K562 (cell line): ENCODE measurements around the gene FMNL3. TPM values are rescaled to one million over a fixed set of nuclear protein-coding genes. Genes with fewer than 3 reads are reported as not detected.
A peak's percentile ranks its signal among the peaks of the same experiment; 100 is the strongest.

Experiments used
- BHLHE40 ChIP-seq: IDR thresholded peaks from 2 replicates; pipeline ENCODE4 v1.6.1; 2011; ENCODE audit warnings: low read length, improper control_type of control experiment
- CC2D1A ChIP-seq: fragments of 450-650 bp; IDR thresholded peaks from 2 replicates; pipeline ENCODE4 v1.6.1; 2017; ENCODE audit warnings: mild to moderate bottlenecking
- ELK3 ChIP-seq: fragments of 450-650 bp; formaldehyde crosslinking; IDR thresholded peaks from 2 replicates; pipeline ENCODE4 v1.4.0; 2020; ENCODE audit warnings: mild to moderate bottlenecking
- FOXP4 ChIP-seq: sonication (generic); formaldehyde crosslinking; IDR thresholded peaks from 2 replicates; pipeline ENCODE4 v1.8.0; 2022; ENCODE audit warnings: mild to moderate bottlenecking, missing genetic modification reagents, borderline replicate concordance
- GATAD2B ChIP-seq: fragments of 450-650 bp; IDR thresholded peaks from 2 replicates; pipeline ENCODE4 v1.6.1; 2017; ENCODE audit warnings: mild to moderate bottlenecking, borderline replicate concordance
- HNRNPH1 ChIP-seq: fragments of 200-400 bp; formaldehyde crosslinking; optimal IDR thresholded peaks from 2 replicates; pipeline ENCODE3; 2017; ENCODE audit warnings: low read depth, mild to moderate bottlenecking, low read length, moderate library complexity
- NBN ChIP-seq: fragments of 450-650 bp; IDR thresholded peaks from 2 replicates; pipeline ENCODE4 v1.6.1; 2016; ENCODE audit warnings: low read depth, mild to moderate bottlenecking
- NELFE ChIP-seq: IDR thresholded peaks from 2 replicates; pipeline ENCODE4 v1.6.1; 2011; ENCODE audit warnings: mild to moderate bottlenecking; ENCODE audit not compliant: insufficient read depth, insufficient read length
- PKNOX1 ChIP-seq: fragments of 450-650 bp; IDR thresholded peaks from 2 replicates; pipeline ENCODE4 v1.6.1; 2016
- PURB ChIP-seq: sonication (generic); formaldehyde crosslinking; IDR thresholded peaks from 2 replicates; pipeline ENCODE4 v1.9.0; 2021; ENCODE audit warnings: low read depth, mild to moderate bottlenecking, missing genetic modification reagents
- RBBP5 ChIP-seq: fragments of 200-600 bp; sonication (generic); IDR thresholded peaks from 2 replicates; pipeline ENCODE4 v1.6.1; 2012; ENCODE audit warnings: borderline replicate concordance, mild to moderate bottlenecking, low read length, control low read depth, inconsistent platforms; ENCODE audit not compliant: insufficient read depth, poor library complexity, severe bottlenecking
- SREBF2 ChIP-seq: sonication (generic); formaldehyde crosslinking; IDR thresholded peaks from 2 replicates; pipeline ENCODE4 v1.4.0; 2020; ENCODE audit warnings: mild to moderate bottlenecking, missing genetic modification reagents
- TEAD1 ChIP-seq, 2 experiments: fragments of 450-650 bp in 1 of 2; sonication (generic) in 1 of 2; formaldehyde crosslinking; IDR thresholded peaks; 2 replicates each; pipeline versions ENCODE4 v1.4.0 to v1.8.0; 2020 to 2022; ENCODE audit warnings: mild to moderate bottlenecking in 2 of 2, missing genetic modification reagents in 1 of 2
- TFAP4 ChIP-seq: sonication (generic); formaldehyde crosslinking; IDR thresholded peaks from 2 replicates; pipeline ENCODE4 v1.8.0; 2022; ENCODE audit warnings: missing genetic modification reagents, mild to moderate bottlenecking, moderate library complexity, borderline replicate concordance
- TFE3 ChIP-seq: fragments of 450-650 bp; formaldehyde crosslinking; IDR thresholded peaks from 2 replicates; pipeline ENCODE4 v1.4.0; 2020; ENCODE audit warnings: mild to moderate bottlenecking, mixed read lengths
- U2AF2 ChIP-seq: fragments of 200-400 bp; formaldehyde crosslinking; optimal IDR thresholded peaks from 2 replicates; pipeline ENCODE3; 2017; ENCODE audit warnings: low read depth, mild to moderate bottlenecking, low read length
- ZBTB7A ChIP-seq: IDR thresholded peaks from 2 replicates; pipeline ENCODE4 v1.6.1; 2011; ENCODE audit warnings: low read depth, mild to moderate bottlenecking, low read length, moderate library complexity, borderline replicate concordance; ENCODE audit not compliant: control insufficient read depth
- ZEB2 ChIP-seq: fragments of 450-650 bp; IDR thresholded peaks from 2 replicates; pipeline ENCODE4 v1.6.1; 2016
- ZNF785 ChIP-seq: fragments of 250-450 bp; sonication (Bioruptor Pico); IDR thresholded peaks from 2 replicates; pipeline ENCODE4 v1.4.0; 2020; ENCODE audit warnings: mild to moderate bottlenecking
- polyA plus RNA-seq, 8 experiments: library from polyadenylated mRNA; depleted of rRNA in 4 of 8; stranded (reverse) in 5 of 8; unstranded in 3 of 8; fragments of >200 nt; fragmentation: Nextera tagmentation in 2 of 8; fragmentation: Illumina TruSeq in 1 of 8; extraction: Ambion mirVana in 2 of 8; extraction: Trizol in 1 of 8; gene quantifications; 2 replicates each; pipeline versions ENCODE4 v1.2.1 to v1.2.3, GENCODE V29; 2011 to 2014; ENCODE audit warnings: inconsistent platforms in 1 of 8, missing spikeins in 1 of 8
- total RNA-seq, 7 experiments: library from RNA; depleted of rRNA in 6 of 7; stranded (reverse); fragments of >200 nt in 6 of 7; fragmentation: Illumina TruSeq in 2 of 7; extraction: Trizol in 2 of 7; gene quantifications; 2 replicates each; pipeline versions ENCODE4 v1.2.1 to v1.2.3, GENCODE V29; 2011 to 2021; ENCODE audit warnings: low replicate concordance in 1 of 7

The FMNL3 gene
- total and polyA plus RNA-seq, 9 of the 15 experiments (the other 6 are each of a cell fraction or from before 2014, with no cell fraction given) = 0.49 to 14.4 (median 6.8) TPM

- no peak for TF ChIP-seq NELFE
- TF ChIP-seq FOXP4 (CRISPR knock-in tag) = peak; percentile 67; the same call in 1 of the 2 replicates
- TF ChIP-seq GATAD2B = no peak
- no peak for TF ChIP-seq ZNF785 (CRISPR knock-in tag)
- peak; percentile 21; the same call in 1 of the 2 replicates for TF ChIP-seq BHLHE40
- no peak for TF ChIP-seq PURB (CRISPR knock-in tag)
- TF ChIP-seq TEAD1 (CRISPR knock-in tag; IDR thresholded peaks at IDR 0.05) = peak in 1 of 2 experiments; percentile 78; a peak in 2 of 4 replicates
- peak; percentile 36; the same call in 1 of the 2 replicates for TF ChIP-seq PKNOX1
- TF ChIP-seq CC2D1A = no peak
- TF ChIP-seq SREBF2 (CRISPR knock-in tag) = no peak
- no peak for TF ChIP-seq HNRNPH1
- TF ChIP-seq TFE3 (CRISPR knock-in tag) = no peak
- TF ChIP-seq ZEB2 = peak; percentile 61; the same call in 1 of the 2 replicates
- TF ChIP-seq ELK3 (CRISPR knock-in tag) = no peak
- TF ChIP-seq TFAP4 (CRISPR knock-in tag) = peak; percentile 12
- TF ChIP-seq RBBP5 = peak; percentile 78
- TF ChIP-seq NBN = 0 out of 2 replicates have a peak, but pooled peaks have one; percentile 10
- no peak for TF ChIP-seq U2AF2
- peak; percentile 24; the same call in 1 of the 2 replicates for TF ChIP-seq ZBTB7A
Measured at GRCh38 chr12:49741882-49742620, 34.8 kb upstream of the FMNL3 start (continued).
